T-cell (primary cell): ENCODE measurements around the gene LIMK2. TPM values are rescaled to one million over a fixed set of nuclear protein-coding genes. Genes with fewer than 3 reads are reported as not detected.

Source experiments
- ATAC-seq, 4 experiments: fragments of 200-7000 bp in 3 of 4; fragments of 150-1000 bp in 1 of 4; cut with Tn5 transposase; replicated peaks in 1 of 4; 1 replicate in 3 of 4; 2 replicates in 1 of 4; pipeline ENCODE4 v1.10.0; 2021; ENCODE audit warnings: moderate library complexity in 3 of 4, mild to moderate bottlenecking in 2 of 4, moderate number of reproducible peaks in 1 of 4
- CTCF ChIA-PET, 2 donors: fragments of 300-600 bp; sonication (Branson Sonifier 250); formaldehyde crosslinking; loops; one replicate each; lab custom pipeline; 2022; ENCODE audit warnings: antibody characterized with exemption in 2 of 2; lab: Charles Lee
- POLR2A ChIA-PET, 2 donors: fragments of 300-600 bp; sonication (Branson Sonifier 250); formaldehyde crosslinking; loops; one replicate each; lab custom pipeline; 2022; ENCODE audit warnings: antibody characterized with exemption in 2 of 2; lab: Charles Lee
- DNase-seq, 35 experiments: peaks; one replicate each; pipeline versions ENCODE4 v3.0.0 to v3.0.0-alpha.2; 2013 to 2023
- H3K27ac ChIP-seq: one replicate; pipeline ENCODE4 v1.5.1; 2013; ENCODE audit warnings: low read length
- H3K27me3 ChIP-seq, 2 experiments: replicated peaks in 1 of 2; 1 replicate in 1 of 2; 2 replicates in 1 of 2; pipeline versions ENCODE4 v1.6.1 to v1.7.0; 2013; ENCODE audit warnings: low read length in 1 of 2, mixed read lengths in 1 of 2; ENCODE audit not compliant: control insufficient read depth in 2 of 2, insufficient read depth in 2 of 2; ENCODE audit errors: extremely low read depth in 1 of 2
- H3K36me3 ChIP-seq, 2 donors: 1 replicate in 1 of 2; 2 replicates in 1 of 2; pipeline versions ENCODE4 v1.6.1 to v1.7.0; 2013; ENCODE audit warnings: low read length in 1 of 2; ENCODE audit not compliant: control insufficient read depth in 2 of 2, insufficient read depth in 1 of 2; ENCODE audit errors: extremely low read depth in 1 of 2
- H3K4me1 ChIP-seq, 2 experiments: 1 replicate in 1 of 2; 2 replicates in 1 of 2; pipeline versions ENCODE4 v1.6.1 to v1.7.0; 2013; ENCODE audit warnings: low read length in 2 of 2, mixed read lengths in 1 of 2; ENCODE audit not compliant: insufficient read depth in 2 of 2, control insufficient read depth in 1 of 2; ENCODE audit errors: extremely low read depth in 1 of 2
- H3K4me3 ChIP-seq, 2 donors: 1 replicate in 1 of 2; 2 replicates in 1 of 2; pipeline versions ENCODE4 v1.5.1 to v1.7.0; 2013; ENCODE audit warnings: mild to moderate bottlenecking in 2 of 2, low read length in 1 of 2, moderate library complexity in 1 of 2; ENCODE audit not compliant: control insufficient read depth in 1 of 2; ENCODE audit errors: extremely low read depth in 1 of 2
- H3K9me3 ChIP-seq: 2 replicates; pipeline ENCODE4 v1.7.0; 2013
- H3K27ac Mint-ChIP-seq, 2 donors: one replicate each; pipeline ENCODE4 v1.8.0; 2020 to 2021; ENCODE audit warnings: mild to moderate bottlenecking in 2 of 2, mixed read lengths in 2 of 2
- H3K27me3 Mint-ChIP-seq, 2 donors: one replicate each; pipeline ENCODE4 v1.8.0; 2021 to 2022; ENCODE audit warnings: mixed read lengths in 2 of 2
- H3K36me3 Mint-ChIP-seq: one replicate; pipeline ENCODE4 v1.8.0; 2021; ENCODE audit warnings: mixed read lengths
- H3K4me1 Mint-ChIP-seq, 3 donors: one replicate each; pipeline ENCODE4 v1.8.0; 2020 to 2022; ENCODE audit warnings: mixed read lengths in 3 of 3, mild to moderate bottlenecking in 1 of 3
- H3K4me3 Mint-ChIP-seq, 3 donors: one replicate each; pipeline ENCODE4 v1.8.0; 2020 to 2022; ENCODE audit warnings: mild to moderate bottlenecking in 3 of 3, mixed read lengths in 3 of 3, moderate library complexity in 3 of 3
- H3K9me3 Mint-ChIP-seq, 3 donors: one replicate each; pipeline ENCODE4 v1.8.0; 2020 to 2022; ENCODE audit warnings: mixed read lengths in 3 of 3
- WGBS: methylation state at CpG from one replicate; pipeline ENCODE4 v1.1.5; 2013; ENCODE audit warnings: missing lambda C conversion rate; ENCODE audit not compliant: insufficient coverage; 5-methylcytosine and 5-hydroxymethylcytosine counted together
- total RNA-seq, 35 experiments: library from RNA in 6 of 35; stranded (reverse) in 6 of 35; fragments of 120-200 nt in 1 of 35; gene quantifications; one replicate each; pipeline versions ENCODE4 v1.2.1 to v1.2.4 and lab custom pipeline; 2013 to 2026

Gene LIMK2
- total RNA-seq, 5 donors from 2014 or later (not counting 1 experiment from before 2014, with no cell fraction given) = 21.5 to 31.5 (median 29.7) TPM

- ATAC-seq (no peak), DNase-seq (no peak)
- Histone ChIP-seq H3K27me3 (no peaks in the 10 kb centered on the region), H3K9me3 (no peaks in the 10 kb centered on the region), H3K36me3 (no peaks in the 10 kb centered on the region), H3K27ac (peak overlapping the region; percentile 43), H3K4me1 (peaks cover 23 to 35% of the 10 kb centered on the region in 2 experiments), H3K4me3 (peak overlapping the region in 1 of 2 donors; percentile 20)
- H3K9me3 Mint-ChIP-seq = no peaks in the 10 kb centered on the region
- CTCF ChIA-PET = no interaction called here
- H3K27me3 Mint-ChIP-seq = no peaks in the 10 kb centered on the region
- peaks cover 62 to 72% (median 63%) of the 10 kb centered on the region in 3 donors for H3K4me1 Mint-ChIP-seq
- peaks cover 17% of the 10 kb centered on the region for H3K36me3 Mint-ChIP-seq
- peak overlapping the region; percentile 71 to 73 (median 71) for H3K4me3 Mint-ChIP-seq
- 0% methylated on average over 1 of the region's 5 CpGs for WGBS
- H3K27ac Mint-ChIP-seq = peak overlapping the region; percentile 86 to 95
- POLR2A ChIA-PET = interaction anchor here (0.5 to 1.3 kb wide), 4 partner anchors 8 to 17 kb away, joined by 3 to 5 read pairs (median 4); no protein-coding TSS in a partner anchor
Observed at GRCh38 chr22:31295831-31296657, 83.9 kb downstream of the LIMK2 start.

GRCh38 chr22:31300896-31301295 is 88.8 kb downstream of the LIMK2 start:
- no peak overlapping the region for H3K27ac ChIP-seq
- H3K27me3 Mint-ChIP-seq = no peaks in the 10 kb centered on the region
- H3K36me3 ChIP-seq = peaks cover 0 to 7% of the 10 kb centered on the region in 2 donors
- peaks cover 21% of the 10 kb centered on the region for H3K36me3 Mint-ChIP-seq
- CTCF ChIA-PET = interaction anchor here (0.5 to 1.4 kb wide), 3 partner anchors 28 to 102 kb away, joined by 3 to 4 read pairs (median 3); no protein-coding TSS in a partner anchor
- no peaks in the 10 kb centered on the region for H3K27me3 ChIP-seq
- H3K27ac Mint-ChIP-seq = peak overlapping the region in 1 of 2 donors; percentile 4
- 90% methylated on average over 2 of the region's 3 CpGs for WGBS
- no peak for DNase-seq
- POLR2A ChIA-PET = interaction anchor here (0.8 to 2.5 kb wide), 4 partner anchors 8 to 23 kb away, joined by 3 to 9 read pairs (median 3); partner anchors contain the start of gene PIK3IP1 (in 1 of the 2)
- no peaks in the 10 kb centered on the region for H3K9me3 ChIP-seq
- peaks cover 46 to 56% (median 55%) of the 10 kb centered on the region in 3 donors for H3K4me1 Mint-ChIP-seq
- peaks cover 7 to 12% of the 10 kb centered on the region in 2 experiments for H3K4me1 ChIP-seq
- no peak overlapping the region for H3K4me3 Mint-ChIP-seq
- no peak for ATAC-seq
- H3K9me3 Mint-ChIP-seq = no peaks in the 10 kb centered on the region
- H3K4me3 ChIP-seq = no peak overlapping the region

- POLR2A ChIA-PET = interaction anchor here in 1 of 2 donors (0.5 to 2.5 kb wide), 4 partner anchors 9 to 29 kb away, joined by 4 to 9 read pairs (median 4); no protein-coding TSS in a partner anchor
- Histone ChIP-seq H3K27me3 (no peaks in the 10 kb centered on the region), H3K36me3 (peaks cover 0 to 7% of the 10 kb centered on the region in 2 donors), H3K4me1 (peaks cover 0 to 15% of the 10 kb centered on the region in 2 experiments), H3K9me3 (no peaks in the 10 kb centered on the region), H3K27ac (no peak overlapping the region), H3K4me3 (no peak overlapping the region)
- no peak for ATAC-seq
- no peaks in the 10 kb centered on the region for H3K9me3 Mint-ChIP-seq
- H3K4me1 Mint-ChIP-seq = peaks cover 46 to 54% (median 53%) of the 10 kb centered on the region in 3 donors
- H3K27me3 Mint-ChIP-seq = no peaks in the 10 kb centered on the region
- peaks cover 24% of the 10 kb centered on the region for H3K36me3 Mint-ChIP-seq
- CTCF ChIA-PET = interaction anchor here in 1 of 2 donors (0.9 kb wide), 1 partner anchor 141 kb away, joined by 3 read pairs; no protein-coding TSS in a partner anchor
- H3K27ac Mint-ChIP-seq = no peak overlapping the region
- DNase-seq = no peak
- no peak overlapping the region for H3K4me3 Mint-ChIP-seq
Observed at GRCh38 chr22:31302006-31302405, 89.9 kb downstream of the LIMK2 start.

- Mint-ChIP-seq H3K27ac (no peak overlapping the region), H3K36me3 (peaks cover 24% of the 10 kb centered on the region), H3K9me3 (no peaks in the 10 kb centered on the region), H3K4me3 (no peak overlapping the region), H3K27me3 (no peaks in the 10 kb centered on the region), H3K4me1 (peaks cover 44 to 55% (median 54%) of the 10 kb centered on the region in 3 donors)
- Histone ChIP-seq H3K4me1 (peaks cover 0 to 12% of the 10 kb centered on the region in 2 experiments), H3K4me3 (no peak overlapping the region), H3K9me3 (no peaks in the 10 kb centered on the region), H3K27ac (no peak overlapping the region), H3K36me3 (peaks cover 0 to 7% of the 10 kb centered on the region in 2 donors), H3K27me3 (no peaks in the 10 kb centered on the region)
- ChIA-PET POLR2A (interaction anchor here in 1 of 2 donors (1.0 kb wide), 1 partner anchor 12 kb away, joined by 4 read pairs; no protein-coding TSS in a partner anchor), CTCF (interaction anchor here in 1 of 2 donors (0.9 kb wide), 1 partner anchor 141 kb away, joined by 3 read pairs; no protein-coding TSS in a partner anchor)
- DNase-seq (no peak), ATAC-seq (no peak)
- no CpG with 5 or more reads among the region's 3 CpGs for WGBS
Observed at GRCh38 chr22:31302537-31302936, 90.4 kb downstream of the LIMK2 start.

- H3K4me1 ChIP-seq = peaks cover 4 to 5% of the 10 kb centered on the region in 2 experiments
- ATAC-seq (no peak), DNase-seq (no peak)
- H3K9me3 ChIP-seq = no peaks in the 10 kb centered on the region
- no peak overlapping the region for H3K4me3 ChIP-seq
- H3K36me3 ChIP-seq = peaks cover 0 to 7% of the 10 kb centered on the region in 2 donors
- Mint-ChIP-seq H3K27me3 (no peaks in the 10 kb centered on the region), H3K4me1 (peaks cover 42 to 59% (median 58%) of the 10 kb centered on the region in 3 donors), H3K27ac (no peak overlapping the region), H3K36me3 (peaks cover 20% of the 10 kb centered on the region), H3K4me3 (no peak overlapping the region), H3K9me3 (no peaks in the 10 kb centered on the region)
- no peak overlapping the region for H3K27ac ChIP-seq
- ChIA-PET POLR2A (no interaction called here), CTCF (no interaction called here)
- H3K27me3 ChIP-seq = no peaks in the 10 kb centered on the region
- WGBS = 100% methylated on average over 2 of the region's 3 CpGs
Observed at GRCh38 chr22:31305194-31305593, 93.1 kb downstream of the LIMK2 start.

- no peak for DNase-seq
Observed at GRCh38 chr22:31308181-31308580, 96.1 kb downstream of the LIMK2 start.

More at GRCh38 chr22:31308181-31308580, 96.1 kb downstream of the LIMK2 start:
- H3K36me3 Mint-ChIP-seq = peaks cover 9% of the 10 kb centered on the region
- H3K27me3 Mint-ChIP-seq = no peaks in the 10 kb centered on the region
- peak; percentile 55 to 74 (median 64) for ATAC-seq
- H3K4me3 Mint-ChIP-seq = peak overlapping the region; percentile 0 to 44 (median 29)
- peaks cover 42 to 45% (median 43%) of the 10 kb centered on the region in 3 donors for H3K4me1 Mint-ChIP-seq
- H3K27ac Mint-ChIP-seq = peak overlapping the region; percentile 82 to 87
- H3K4me3 ChIP-seq = no peak overlapping the region
- peaks cover 0 to 3% of the 10 kb centered on the region in 2 donors for H3K36me3 ChIP-seq
- peak overlapping the region; percentile 52 for H3K27ac ChIP-seq
- POLR2A ChIA-PET = interaction anchor here in 1 of 2 donors (0.6 kb wide), 1 partner anchor 1535 kb away, joined by 4 read pairs; no protein-coding TSS in a partner anchor
- H3K27me3 ChIP-seq = no peaks in the 10 kb centered on the region
- CTCF ChIA-PET = no interaction called here
- H3K9me3 Mint-ChIP-seq = no peaks in the 10 kb centered on the region
- H3K4me1 ChIP-seq = peaks cover 4 to 9% of the 10 kb centered on the region in 2 experiments
- H3K9me3 ChIP-seq = no peaks in the 10 kb centered on the region
